K562 (cell line): ENCODE measurements around the gene TSPAN32. TPM values are rescaled to one million over a fixed set of nuclear protein-coding genes. Genes with fewer than 3 reads are reported as not detected.

Experiments
- ATAC-seq: fragments of 200-7000 bp; cut with Tn5 transposase; 3 replicates; pipeline ENCODE4 v1.9.1; 2020; ENCODE audit warnings: moderate library complexity
- BruUV-seq: library from RNA; stranded (reverse); fragments of 400-500 nt; replicated peaks from 2 replicates; lab custom pipeline; 2021; lab: Mats Ljungman, UMichigan
- CTCF ChIA-PET: fragments of 300-600 bp; formaldehyde crosslinking; extraction: SDS; loops from one replicate; lab custom pipeline; 2021; ENCODE audit warnings: low intra/inter-chr PET ratio; lab: Yijun Ruan, JAX
- POLR2A ChIA-PET: fragments of 300-600, 350-650 bp; sonication (Branson Sonifier 250); formaldehyde crosslinking; extraction: SDS; loops from one replicate; lab custom pipeline; 2021; ENCODE audit warnings: antibody characterized with exemption, inconsistent platforms; lab: Yijun Ruan, JAX
- DNase-seq, 4 experiments: peaks; one replicate each; pipeline versions ENCODE4 v3.0.0 to v3.0.0-alpha.2; 2011 to 2018; ENCODE audit warnings: low spot score in 3 of 4, mixed read lengths in 3 of 4; ENCODE audit errors: extremely low read depth in 1 of 4
- FAIRE-seq: peaks from 2 replicates; lab custom pipeline; 2011; peaks lifted over from hg19 to GRCh38; lab: Jason Lieb, UNC
- H2AFZ ChIP-seq: 2 replicates; pipeline ENCODE4 v1.6.0; 2011; ENCODE audit warnings: low read depth, low read length, control low read depth, inconsistent platforms
- H3K27ac ChIP-seq: fragments of 200-600 bp; 3 replicates; pipeline ENCODE4 v1.8.0; 2011; ENCODE audit warnings: low read depth, mild to moderate bottlenecking, control low read depth, inconsistent platforms, low read length, moderate library complexity, mixed read lengths; ENCODE audit errors: extremely low read depth
- H3K27me3 ChIP-seq, 2 experiments: fragments of 300-600 bp in 1 of 2; 2 replicates in 1 of 2; 3 replicates in 1 of 2; pipeline versions ENCODE4 v1.6.0 to v1.8.0; 2011; ENCODE audit warnings: inconsistent platforms in 2 of 2, low read length in 2 of 2, mild to moderate bottlenecking in 1 of 2, mixed read lengths in 1 of 2, moderate library complexity in 1 of 2; ENCODE audit not compliant: control insufficient read depth in 2 of 2, insufficient read depth in 2 of 2
- H3K36me3 ChIP-seq: fragments of 300-600 bp; 3 replicates; pipeline ENCODE4 v1.8.0; 2011; ENCODE audit warnings: mild to moderate bottlenecking, low read length, inconsistent platforms; ENCODE audit not compliant: control insufficient read depth, insufficient read depth
- H3K4me1 ChIP-seq, 2 experiments: fragments of 200-600 bp in 1 of 2; replicated peaks in 1 of 2; 2 replicates in 1 of 2; 3 replicates in 1 of 2; pipeline versions ENCODE4 v1.5.1 to v1.8.0; 2011; ENCODE audit warnings: inconsistent platforms in 2 of 2, low read length in 2 of 2, mild to moderate bottlenecking in 1 of 2, mixed read lengths in 1 of 2, moderate library complexity in 1 of 2; ENCODE audit not compliant: control insufficient read depth in 2 of 2, insufficient read depth in 2 of 2
- H3K4me2 ChIP-seq: 2 replicates; pipeline ENCODE4 v1.6.1; 2011; ENCODE audit warnings: low read length, control low read depth, inconsistent platforms, mixed read lengths; ENCODE audit not compliant: insufficient read depth
- H3K4me3 ChIP-seq: fragments of 200-600 bp; sonication (generic), shearing (Covaris generic); 2 replicates; pipeline ENCODE4 v1.5.1; 2016; ENCODE audit warnings: control low read depth, inconsistent platforms
- H3K79me2 ChIP-seq: fragments of 200-600 bp; 3 replicates; pipeline ENCODE4 v1.8.0; 2011; ENCODE audit warnings: low read length, inconsistent platforms; ENCODE audit not compliant: control insufficient read depth, insufficient read depth
- H3K9ac ChIP-seq, 2 experiments: 2 replicates each; pipeline versions ENCODE4 v1.6.0 to v1.6.1; 2011; ENCODE audit warnings: low read depth in 2 of 2, low read length in 2 of 2, control low read depth in 1 of 2, inconsistent platforms in 1 of 2, mild to moderate bottlenecking in 1 of 2, mixed read lengths in 1 of 2; ENCODE audit not compliant: insufficient read depth in 1 of 2
- H3K9me1 ChIP-seq: one replicate; pipeline ENCODE4 v1.6.0; 2011; ENCODE audit warnings: inconsistent platforms, mild to moderate bottlenecking, low read length, moderate library complexity; ENCODE audit not compliant: control insufficient read depth, insufficient read depth
- H3K9me3 ChIP-seq: replicated peaks from 2 replicates; pipeline ENCODE4 v1.5.1; 2011; ENCODE audit warnings: low read depth, low read length, inconsistent platforms; ENCODE audit not compliant: control insufficient read depth, insufficient read depth
- H4K20me1 ChIP-seq: replicated peaks from 2 replicates; pipeline ENCODE4 v1.6.1; 2011; ENCODE audit warnings: low read length, inconsistent platforms, mixed read lengths; ENCODE audit not compliant: control insufficient read depth, insufficient read depth
- FOXM1 ChIP-seq, 2 experiments: fragments of 450-650 bp in 1 of 2; sonication (generic) in 1 of 2; formaldehyde crosslinking in 1 of 2; IDR thresholded peaks; 2 replicates each; pipeline versions ENCODE4 v1.6.1 to v1.9.0; 2017 to 2022; ENCODE audit warnings: low read depth in 2 of 2, mild to moderate bottlenecking in 2 of 2, missing genetic modification reagents in 1 of 2, moderate library complexity in 1 of 2
- GABPA ChIP-seq: fragments of 200-800 bp; sonication (Bioruptor generic); conservative IDR thresholded peaks from 2 replicates; pipeline ENCODE4 v1.6.1; 2016; ENCODE audit warnings: low read depth, missing genetic modification characterization, missing compliant biosample characterization
- ILK ChIP-seq: fragments of 450-650 bp; IDR thresholded peaks from 2 replicates; pipeline ENCODE4 v1.6.1; 2016; ENCODE audit warnings: missing genetic modification characterization, low read depth, mild to moderate bottlenecking, missing compliant biosample characterization, moderate library complexity, borderline replicate concordance
- MEIS2 ChIP-seq: fragments of 450-650 bp; IDR thresholded peaks from 2 replicates; pipeline ENCODE4 v1.6.1; 2014; ENCODE audit warnings: mild to moderate bottlenecking; ENCODE audit not compliant: partially characterized antibody
- ZNF121 ChIP-seq: sonication (generic); formaldehyde crosslinking; conservative IDR thresholded peaks from 2 replicates; pipeline ENCODE4 v1.8.0; 2022; ENCODE audit warnings: missing genetic modification reagents
- ZNF253 ChIP-seq: fragments of 250-450 bp; sonication (Bioruptor Pico); conservative IDR thresholded peaks from 2 replicates; pipeline ENCODE4 v1.6.1; 2021; ENCODE audit warnings: mild to moderate bottlenecking
- WGBS: fragments of 100-300 bp; shearing (Covaris generic); methylation state at CpG from one replicate; pipeline ENCODE4 v1.1.6; 2016; ENCODE audit warnings: low coverage, mixed read lengths; ENCODE audit not compliant: insufficient coverage; ENCODE audit errors: missing lambda C conversion rate; 5-methylcytosine and 5-hydroxymethylcytosine counted together
- in situ Hi-C: fragments of 300-500 bp; cut with MboI; formaldehyde crosslinking; loops from 4 replicates; pipeline ENCODE4 v1.15.0; 2018; ENCODE audit warnings: inconsistent platforms, mixed read lengths
- intact Hi-C: fragments of 100-400 bp; cut with micrococcal nuclease; formaldehyde crosslinking; loops from 2 replicates; pipeline ENCODE4 v1.14.2; 2022
- polyA plus RNA-seq, 8 experiments: library from polyadenylated mRNA; depleted of rRNA in 4 of 8; stranded (reverse) in 5 of 8; unstranded in 3 of 8; fragments of >200 nt; fragmentation: Nextera tagmentation in 2 of 8; fragmentation: Illumina TruSeq in 1 of 8; extraction: Ambion mirVana in 2 of 8; extraction: Trizol in 1 of 8; gene quantifications; 2 replicates each; pipeline versions ENCODE4 v1.2.1 to v1.2.3, GENCODE V29; 2011 to 2014; ENCODE audit warnings: inconsistent platforms in 1 of 8, missing spikeins in 1 of 8
- total RNA-seq, 7 experiments: library from RNA; depleted of rRNA in 6 of 7; stranded (reverse); fragments of >200 nt in 6 of 7; fragmentation: Illumina TruSeq in 2 of 7; extraction: Trizol in 2 of 7; gene quantifications; 2 replicates each; pipeline versions ENCODE4 v1.2.1 to v1.2.3, GENCODE V29; 2011 to 2021; ENCODE audit warnings: low replicate concordance in 1 of 7

The TSPAN32 gene
- total and polyA plus RNA-seq, 9 of the 15 experiments (the other 6 are each of a cell fraction or from before 2014, with no cell fraction given) = 0.21 to 7.3 (median 2.6) TPM

GRCh38 chr11:2355000-2355644 is 53.3 kb downstream of the TSPAN32 start:
- Histone ChIP-seq H3K4me3 (no peak overlapping the region), H2AFZ (no peak overlapping the region), H3K4me2 (no peak overlapping the region), H3K27ac (no peak overlapping the region), H3K9ac (no peak overlapping the region), H3K36me3 (no peaks in the 10 kb centered on the region), H4K20me1 (no peaks in the 10 kb centered on the region), H3K9me1 (no peaks in the 10 kb centered on the region), H3K9me3 (no peaks in the 10 kb centered on the region), H3K27me3 (peaks cover 39 to 65% of the 10 kb centered on the region in 2 experiments), H3K4me1 (no peaks in the 10 kb centered on the region; a peak in 1 of 5 replicates), H3K79me2 (no peaks in the 10 kb centered on the region)
- BruUV-seq = no TSS peak
- intact Hi-C loops (no loop called here), in situ Hi-C loops (no loop called here)
- ChIA-PET CTCF (no interaction called here), POLR2A (interaction anchor here (0.9 kb wide), 1 partner anchor 8 kb away, joined by 4 read pairs; no protein-coding TSS in a partner anchor)
- TF ChIP-seq ZNF253 (CRISPR knock-in tag) (no peak), GABPA (no peak), FOXM1 (IDR thresholded peaks at IDR 0.05; ENCODE audit: low read depth) (no peak), FOXM1 (CRISPR knock-in tag; IDR thresholded peaks at IDR 0.05; ENCODE audit: low read depth) (no peak), ZNF121 (CRISPR knock-in tag) (no peak), MEIS2 (no peak), ILK (no peak)
- WGBS = 0% methylated on average over 6 of the region's 7 CpGs
- ATAC-seq = no peak
- FAIRE-seq = no peak
- no peak for DNase-seq
